Activated CD8-positive, alpha-beta T cell treated with anti-CD3 and anti-CD28 coated beads for 36 hours (primary cell): ENCODE results near the gene PAGR1. TPM values are rescaled to one million over a fixed set of nuclear protein-coding genes. Genes with fewer than 3 reads are reported as not detected.
A peak's percentile ranks its signal among the peaks of the same experiment; 100 is the strongest.

ENCODE experiments used
- ATAC-seq: fragments of 200-7000 bp; cut with Tn5 transposase; one replicate; pipeline ENCODE4 v1.10.0; 2021; ENCODE audit warnings: mild to moderate bottlenecking, moderate library complexity
- CTCF ChIA-PET: fragments of 350-600 bp; sonication (Branson Sonifier 250); formaldehyde crosslinking; loops from one replicate; lab custom pipeline; 2021; ENCODE audit warnings: antibody characterized with exemption; lab: Charles Lee
- POLR2A ChIA-PET: fragments of 350-600 bp; sonication (Branson Sonifier 250); formaldehyde crosslinking; loops from one replicate; lab custom pipeline; 2021; ENCODE audit warnings: antibody characterized with exemption; lab: Charles Lee
- DNase-seq: peaks from one replicate; pipeline ENCODE4 v3.0.0-alpha.2; 2020
- H3K27ac Mint-ChIP-seq: one replicate; pipeline ENCODE4 v1.8.0; 2021; ENCODE audit warnings: mild to moderate bottlenecking, mixed read lengths
- H3K27me3 Mint-ChIP-seq: one replicate; pipeline ENCODE4 v1.8.0; 2021; ENCODE audit warnings: mixed read lengths
- H3K36me3 Mint-ChIP-seq: one replicate; pipeline ENCODE4 v1.8.0; 2021; ENCODE audit warnings: low read depth, mixed read lengths
- H3K4me1 Mint-ChIP-seq: one replicate; pipeline ENCODE4 v1.8.0; 2021; ENCODE audit warnings: low read depth, mixed read lengths
- H3K4me3 Mint-ChIP-seq: one replicate; pipeline ENCODE4 v1.8.0; 2021; ENCODE audit warnings: mild to moderate bottlenecking, moderate library complexity, mixed read lengths
- H3K9me3 Mint-ChIP-seq: one replicate; pipeline ENCODE4 v1.8.0; 2021; ENCODE audit warnings: mixed read lengths
- CTCF ChIP-seq: fragments of 200-600 bp; IDR thresholded peaks from one replicate; pipeline ENCODE4 v1.8.0; 2022; ENCODE audit warnings: antibody characterized with exemption, mild to moderate bottlenecking
- intact Hi-C: fragments of 100-400 bp; cut with micrococcal nuclease; formaldehyde crosslinking; loops from one replicate; pipeline ENCODE4 v1.10.0; 2022
- total RNA-seq, 2 experiments: library from RNA; stranded (reverse); gene quantifications; one replicate each; pipeline ENCODE4 v1.2.3, GENCODE V29; 2021

The PAGR1 gene
- total RNA-seq, 2 experiments from 2014 or later = 26.8 to 29.0 TPM

GRCh38 chr16:29821643-29822115, 5.7 kb downstream of the PAGR1 start:
- ATAC-seq (no peak), DNase-seq (no peak)
- H3K4me3 Mint-ChIP-seq = peak overlapping the region; percentile 79
- TF ChIP-seq CTCF = no peak
- H3K4me1 Mint-ChIP-seq = peaks cover 76% of the 10 kb centered on the region
- peak overlapping the region; percentile 89 for H3K27ac Mint-ChIP-seq
- H3K36me3 Mint-ChIP-seq = peaks cover 30% of the 10 kb centered on the region
- CTCF ChIA-PET = interaction anchor here (1.2 to 8.1 kb wide), 4 partner anchors 14 to 130 kb away, joined by 3 to 95 read pairs (median 34); partner anchors contain the start of gene CDIPT
- intact Hi-C loops = no loop called here
- no peaks in the 10 kb centered on the region for H3K9me3 Mint-ChIP-seq
- H3K27me3 Mint-ChIP-seq = no peaks in the 10 kb centered on the region
- POLR2A ChIA-PET = interaction anchor here (0.9 to 13.9 kb wide), 4 partner anchors 11 to 142 kb away, joined by 3 to 167 read pairs (median 6); partner anchors contain the start of genes KIF22, MAZ and PRRT2

- Mint-ChIP-seq H3K36me3 (peaks cover 6% of the 10 kb centered on the region), H3K4me3 (no peak overlapping the region), H3K4me1 (peaks cover 75% of the 10 kb centered on the region), H3K9me3 (no peaks in the 10 kb centered on the region), H3K27me3 (no peaks in the 10 kb centered on the region), H3K27ac (peak overlapping the region; percentile 87)
- ChIA-PET CTCF (interaction anchor here (0.7 to 6.6 kb wide), 6 partner anchors 8 to 149 kb away, joined by 3 to 40 read pairs (median 7); partner anchors contain the start of genes PAGR1 and TAOK2), POLR2A (interaction anchor here (0.7 to 13.9 kb wide), 6 partner anchors 8 to 102 kb away, joined by 3 to 167 read pairs (median 6); partner anchors contain the start of genes KIF22, MAZ, PAGR1 and PRRT2)
- ATAC-seq (no peak), DNase-seq (no peak)
- intact Hi-C loops = no loop called here
- no peak for TF ChIP-seq CTCF
These were observed 8.7 kb downstream of the PAGR1 start for GRCh38 chr16:29824589-29825144.

GRCh38 chr16:29825145-29826044, 9.4 kb downstream of the PAGR1 start:
- Mint-ChIP-seq H3K36me3 (peaks cover 2% of the 10 kb centered on the region), H3K4me1 (peaks cover 75% of the 10 kb centered on the region), H3K9me3 (no peaks in the 10 kb centered on the region), H3K4me3 (peak overlapping the region; percentile 22), H3K27me3 (no peaks in the 10 kb centered on the region), H3K27ac (peak overlapping the region; percentile 87)
- no peak for TF ChIP-seq CTCF
- intact Hi-C loops = no loop called here
- DNase-seq = peak; percentile 76
- peak; percentile 60 for ATAC-seq
- ChIA-PET POLR2A (interaction anchor here (0.6 to 13.9 kb wide), 7 partner anchors 9 to 101 kb away, joined by 3 to 167 read pairs (median 7); partner anchors contain the start of genes KIF22, MAZ, PAGR1 and PRRT2), CTCF (interaction anchor here (1.3 to 6.6 kb wide), 7 partner anchors 9 to 148 kb away, joined by 3 to 40 read pairs (median 13); partner anchors contain the start of genes PAGR1 and TAOK2)

- intact Hi-C loops = no loop called here
- CTCF ChIA-PET = interaction anchor here (1.3 to 6.6 kb wide), 8 partner anchors 10 to 147 kb away, joined by 3 to 40 read pairs (median 8); partner anchors contain the start of genes PAGR1 and TAOK2
- no peaks in the 10 kb centered on the region for H3K27me3 Mint-ChIP-seq
- POLR2A ChIA-PET = interaction anchor here (0.6 to 13.9 kb wide), 8 partner anchors 10 to 161 kb away, joined by 3 to 167 read pairs (median 6); partner anchors contain the start of genes KIF22, MAZ, PAGR1 and PRRT2
- peak overlapping the region; percentile 66 for H3K4me3 Mint-ChIP-seq
- H3K9me3 Mint-ChIP-seq = no peaks in the 10 kb centered on the region
- peaks cover 2% of the 10 kb centered on the region for H3K36me3 Mint-ChIP-seq
- ATAC-seq (no peak), DNase-seq (no peak)
- H3K4me1 Mint-ChIP-seq = peaks cover 67% of the 10 kb centered on the region
- peak overlapping the region; percentile 88 for H3K27ac Mint-ChIP-seq
- no peak for TF ChIP-seq CTCF
These were observed 10.4 kb downstream of the PAGR1 start for GRCh38 chr16:29826342-29826695.
